AG09309 (cell line): Measurements from ENCODE around the gene CHD5.

Source experiments
- DNase-seq: peaks from one replicate; pipeline ENCODE4 v3.0.0-alpha.2; 2010; ENCODE audit warnings: low read depth
- H3K4me3 ChIP-seq: 2 replicates; pipeline ENCODE4 v1.5.1; 2011; ENCODE audit warnings: mild to moderate bottlenecking, low read depth, low read length, moderate library complexity; ENCODE audit not compliant: control insufficient read depth
- CTCF ChIP-seq: IDR thresholded peaks from 2 replicates; pipeline ENCODE4 v1.5.1; 2011; ENCODE audit warnings: mild to moderate bottlenecking, low read depth, low read length, inconsistent platforms; ENCODE audit not compliant: insufficient read depth, control insufficient read depth; ENCODE audit errors: missing control alignments

Gene CHD5

DNA sequence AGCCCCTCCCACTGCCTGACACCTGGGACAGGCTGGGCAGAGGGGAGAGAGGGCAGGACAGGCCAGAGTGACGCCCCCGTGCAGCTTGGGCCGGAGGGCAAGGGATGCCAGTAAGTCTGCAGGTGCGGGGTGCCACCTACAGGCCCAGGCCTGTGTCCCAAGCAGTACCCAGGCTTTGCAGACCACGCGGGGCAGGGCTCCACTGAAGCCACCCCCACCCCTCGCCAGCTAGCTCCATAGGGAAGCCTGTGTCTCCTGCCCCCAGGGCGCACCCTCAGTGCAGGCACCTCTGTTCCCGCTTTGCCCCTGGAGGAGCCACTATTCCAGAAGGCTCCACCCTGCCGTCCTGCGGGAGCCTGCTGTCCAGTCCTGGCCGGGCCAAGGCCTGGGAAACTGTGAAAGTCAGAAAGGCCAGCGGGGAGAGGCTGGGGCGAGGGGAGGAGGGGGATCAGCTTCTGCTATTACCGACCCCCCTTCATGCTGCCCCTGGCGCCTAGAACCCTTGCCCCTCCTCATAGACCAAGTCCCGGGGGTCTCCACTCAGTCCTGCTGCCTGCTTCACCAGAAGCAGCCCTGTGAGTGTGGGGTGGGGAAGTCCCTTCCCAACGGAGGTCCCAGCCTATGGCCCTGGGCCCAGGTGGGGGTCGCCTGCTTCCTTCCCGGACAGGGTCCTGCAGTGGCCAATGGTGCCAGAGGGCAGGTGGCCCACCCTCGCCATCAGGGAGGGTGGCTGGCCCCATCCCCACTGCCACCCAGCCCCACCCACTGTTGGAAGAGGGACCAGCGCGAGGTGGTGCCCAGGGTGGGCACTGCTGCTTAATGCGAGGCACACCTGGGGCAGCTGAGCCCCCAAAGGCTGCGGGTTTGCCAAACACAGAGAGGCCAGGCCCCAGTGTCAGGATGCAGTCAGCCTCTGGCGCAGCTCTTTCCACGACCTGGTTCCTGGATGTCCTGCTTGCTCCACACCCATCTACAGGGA is 80.0 kb downstream of the CHD5 start:
- peak; percentile 10 for TF ChIP-seq CTCF
- no peak overlapping the region for H3K4me3 ChIP-seq
- DNase-seq: no peak

DNA sequence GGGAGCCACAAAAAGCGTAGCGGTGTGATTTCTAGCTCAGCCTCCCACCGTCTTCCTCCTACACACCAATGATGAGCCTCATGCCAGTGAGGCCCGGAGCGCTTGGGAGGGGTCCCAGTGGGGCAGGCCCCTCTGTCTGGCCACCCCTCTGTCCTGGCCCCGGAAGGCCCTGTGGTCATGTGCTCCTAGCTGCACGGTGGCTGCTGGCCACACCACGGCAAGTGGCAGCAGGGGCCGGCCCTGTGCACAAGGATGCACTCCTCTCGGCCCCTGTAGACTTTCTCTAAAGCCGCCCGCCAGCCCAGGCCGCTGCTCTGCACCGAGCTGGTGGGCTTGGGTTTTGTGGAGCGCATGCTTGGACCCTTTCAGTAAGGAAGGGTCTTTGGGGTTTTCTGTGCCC is 80.8 kb downstream of the CHD5 start:
- H3K4me3 ChIP-seq: no peak overlapping the region
- TF ChIP-seq CTCF: no peak

GRCh38 chr1:6098303-6099215 is 81.6 kb downstream of the CHD5 start:
- no peak for TF ChIP-seq CTCF
- H3K4me3 ChIP-seq: no peak overlapping the region
- peak; percentile 60 for DNase-seq

More for the DNA sequence above, 80.8 kb downstream of the CHD5 start:
- DNase-seq: no peak

GRCh38 chr1:6097824-6098223 is 82.3 kb downstream of the CHD5 start:
- DNase-seq: no peak
- TF ChIP-seq CTCF: no peak
- no peak overlapping the region for H3K4me3 ChIP-seq

DNA sequence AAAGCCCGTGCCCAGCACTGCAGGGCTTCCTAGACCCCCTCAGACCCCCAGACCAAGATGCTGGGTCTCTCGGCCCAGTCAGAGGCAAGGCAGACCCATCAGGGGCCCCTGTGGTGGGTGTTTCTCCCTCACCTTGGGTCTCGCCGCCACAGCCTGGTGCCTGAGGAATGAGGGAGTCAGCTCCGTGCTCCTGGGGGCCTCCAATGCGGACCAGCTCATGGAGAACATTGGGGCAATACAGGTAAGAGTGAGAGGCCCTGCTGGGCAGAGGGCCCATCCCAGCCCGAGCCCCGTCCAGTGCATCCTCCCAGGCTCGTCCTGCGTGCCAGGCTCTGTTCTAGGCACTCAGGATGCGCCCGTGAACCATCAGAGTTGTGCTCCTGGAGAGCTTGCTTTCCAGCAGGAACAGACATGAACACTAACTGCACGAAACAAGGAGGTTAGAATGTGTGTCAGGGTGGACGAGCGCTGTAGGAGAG is 83.0 kb downstream of the CHD5 start:
- H3K4me3 ChIP-seq: no peak overlapping the region
- TF ChIP-seq CTCF: no peak

More for the DNA sequence above, 83.0 kb downstream of the CHD5 start:
- DNase-seq: no peak
